ENCODE data around the gene ERVH48-1. TPM values are rescaled to one million over a fixed set of nuclear protein-coding genes. Genes with fewer than 3 reads are reported as not detected.

The ERVH48-1 gene
- total RNA-seq, 1 experiment from 2014 or later, result not detected

DNA sequence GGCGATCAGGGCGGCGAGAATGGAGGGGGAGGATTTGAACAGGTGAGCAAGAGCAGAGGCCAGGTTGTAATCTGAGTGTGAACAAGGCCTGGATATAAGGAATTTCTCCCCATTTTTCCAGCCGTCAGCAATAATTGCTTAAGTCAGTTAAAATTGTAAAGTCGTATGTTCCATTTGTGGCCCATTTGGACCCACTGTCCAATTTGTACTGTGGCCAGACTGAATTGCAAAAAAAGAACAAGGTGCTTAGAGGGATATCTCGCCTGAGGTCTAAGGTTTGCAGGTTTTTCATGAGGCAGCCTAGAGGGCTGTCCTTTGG is 1.0 kb downstream of the ERVH48-1 start:
- H3K27me3 ChIP-seq (ENCODE audit: low read length), result no peaks in the 10 kb centered on the region
- intact Hi-C loops (cut with micrococcal nuclease), result loop anchor here (10.0 kb wide), 1 partner anchor 50 kb away; the partner anchor contains the start of gene PKNOX1
- no peaks in the 10 kb centered on the region for H3K9me2 ChIP-seq (replicated peaks; ENCODE audit: low read length)
- TF ChIP-seq CTCF (conservative IDR thresholded peaks at IDR 0.05; ENCODE audit: low read depth, low read length), result no peak
- no peak for TF ChIP-seq EZH2phosphoT487 (IDR thresholded peaks at IDR 0.05; ENCODE audit: borderline replicate concordance, low read length)
- TF ChIP-seq EZH2 (IDR thresholded peaks at IDR 0.05; ENCODE audit: low read length, unreplicated experiment), result no peak
- H3K4me1 ChIP-seq (ENCODE audit: insufficient read depth, low read length), result peaks cover 8% of the 10 kb centered on the region
- ATAC-seq (no peak), DNase-seq (no peak)
- H3K9ac ChIP-seq (ENCODE audit: low read length), result peak overlapping the region; percentile 47
- CTCF ChIA-PET, result no interaction called here
- H3K4me3 ChIP-seq (ENCODE audit: low read length), result no peak overlapping the region
- peak overlapping the region; percentile 67 for H2AFZ ChIP-seq (ENCODE audit: low read length)
- POLR2A ChIA-PET (ENCODE audit: unreplicated experiment), result no interaction called here
- TSS peak; percentile 39 for BruUV-seq (replicated peaks)
- H3K9me3 ChIP-seq (ENCODE audit: low read length), result no peaks in the 10 kb centered on the region
- no peaks in the 10 kb centered on the region for H4K20me1 ChIP-seq (ENCODE audit: low read length)
- H3K79me2 ChIP-seq (ENCODE audit: low read length), result no peaks in the 10 kb centered on the region
- H3K36me3 ChIP-seq (ENCODE audit: low read depth, low read length), result no peaks in the 10 kb centered on the region
- H3K27ac ChIP-seq (ENCODE audit: low read length), result no peak overlapping the region
- no peaks in the 10 kb centered on the region for H3F3A ChIP-seq (ENCODE audit: low read length, unreplicated experiment)
- H3K4me2 ChIP-seq (ENCODE audit: low read length), result peak overlapping the region; percentile 38

DNA sequence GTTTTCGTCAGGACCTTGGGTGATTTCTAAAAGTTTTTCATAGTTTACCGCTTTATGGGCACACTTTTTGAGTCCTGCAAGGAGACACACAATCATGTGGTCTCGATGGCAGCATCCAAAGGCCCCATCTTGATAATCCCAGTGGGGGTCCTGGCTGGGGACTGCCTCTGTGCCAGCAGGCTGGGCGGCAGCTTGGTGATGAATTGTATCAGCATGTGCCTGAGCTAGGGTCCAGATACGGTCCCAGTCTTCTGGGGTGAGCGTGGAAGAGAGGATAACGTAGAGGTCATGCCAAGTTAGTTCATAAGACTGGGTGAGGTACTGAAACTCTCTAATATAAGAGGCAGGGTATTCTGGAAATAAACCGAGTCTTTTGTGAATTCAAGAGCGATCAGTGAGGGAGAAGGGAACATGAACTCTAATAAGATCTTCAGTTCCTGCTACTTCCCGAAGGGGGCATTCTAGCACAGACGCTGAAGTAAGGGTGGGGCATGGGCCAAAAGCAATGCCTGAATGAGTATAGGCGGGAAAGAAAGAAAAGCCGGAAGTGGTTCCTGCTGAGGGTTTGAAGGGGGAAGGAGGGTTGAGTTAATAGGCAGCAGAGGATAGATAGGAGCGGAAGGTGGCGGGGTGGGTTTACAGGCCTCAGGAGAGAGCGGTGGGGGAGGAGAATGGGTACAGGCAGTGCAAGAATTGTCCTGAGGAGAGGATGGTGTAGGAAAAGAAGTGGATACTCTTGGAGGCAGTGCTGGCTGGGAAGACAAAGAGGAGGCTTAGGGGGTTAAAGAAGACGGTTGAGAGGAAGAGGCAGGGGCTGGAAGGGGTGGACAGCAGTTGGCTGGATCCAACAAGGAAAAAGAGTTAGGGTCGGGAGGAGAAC is 1.6 kb downstream of the ERVH48-1 start:
- Histone ChIP-seq H2AFZ (ENCODE audit: low read length) (peak overlapping the region; percentile 80), H3K4me1 (ENCODE audit: insufficient read depth, low read length) (peaks cover 8% of the 10 kb centered on the region), H3K79me2 (ENCODE audit: low read length) (no peaks in the 10 kb centered on the region), H4K20me1 (ENCODE audit: low read length) (no peaks in the 10 kb centered on the region), H3K9me2 (replicated peaks; ENCODE audit: low read length) (no peaks in the 10 kb centered on the region), H3F3A (ENCODE audit: low read length, unreplicated experiment) (no peaks in the 10 kb centered on the region), H3K27me3 (ENCODE audit: low read length) (no peaks in the 10 kb centered on the region), H3K27ac (ENCODE audit: low read length) (no peak overlapping the region), H3K9ac (ENCODE audit: low read length) (peak overlapping the region; percentile 47), H3K4me2 (ENCODE audit: low read length) (peak overlapping the region; percentile 38), H3K9me3 (ENCODE audit: low read length) (no peaks in the 10 kb centered on the region), H3K36me3 (ENCODE audit: low read depth, low read length) (no peaks in the 10 kb centered on the region), H3K4me3 (ENCODE audit: low read length) (no peak overlapping the region)
- CTCF ChIA-PET, result no interaction called here
- intact Hi-C loops (cut with micrococcal nuclease), result loop anchor here (1.0 to 10.0 kb wide), 2 partner anchors 30 to 51 kb away; partner anchors contain the start of genes NDUFV3 and PKNOX1
- POLR2A ChIA-PET (ENCODE audit: unreplicated experiment), result no interaction called here
- TF ChIP-seq CTCF (conservative IDR thresholded peaks at IDR 0.05; ENCODE audit: low read depth, low read length) (peak; percentile 88), EZH2phosphoT487 (IDR thresholded peaks at IDR 0.05; ENCODE audit: borderline replicate concordance, low read length) (no peak)
- BruUV-seq (replicated peaks), result no TSS peak
- ATAC-seq (peak; percentile 95), DNase-seq (peak; percentile 96)

GRCh38 chr21:42922918-42923317 is 2.5 kb downstream of the ERVH48-1 start:
- no peaks in the 10 kb centered on the region for H3K27me3 ChIP-seq (ENCODE audit: low read length)
- BruUV-seq (replicated peaks), result no TSS peak
- 0 out of 2 replicates have a peak overlapping the region, but pooled peaks have one; percentile 80 for H2AFZ ChIP-seq (ENCODE audit: low read length)
- intact Hi-C loops (cut with micrococcal nuclease), result loop anchor here (1.0 to 10.0 kb wide), 2 partner anchors 30 to 52 kb away; partner anchors contain the start of genes NDUFV3 and PKNOX1
- H3K36me3 ChIP-seq (ENCODE audit: low read depth, low read length), result no peaks in the 10 kb centered on the region
- H3F3A ChIP-seq (ENCODE audit: low read length, unreplicated experiment), result no peaks in the 10 kb centered on the region
- H3K27ac ChIP-seq (ENCODE audit: low read length), result no peak overlapping the region
- no peaks in the 10 kb centered on the region for H3K79me2 ChIP-seq (ENCODE audit: low read length)
- no peak overlapping the region for H3K9ac ChIP-seq (ENCODE audit: low read length)
- no peak for ATAC-seq
- H3K9me3 ChIP-seq (ENCODE audit: low read length), result no peaks in the 10 kb centered on the region
- no peak overlapping the region for H3K4me2 ChIP-seq (ENCODE audit: low read length)
- CTCF ChIA-PET, result no interaction called here
- peaks cover 8% of the 10 kb centered on the region for H3K4me1 ChIP-seq (ENCODE audit: insufficient read depth, low read length)
- no peak overlapping the region for H3K4me3 ChIP-seq (ENCODE audit: low read length)
- no peak for TF ChIP-seq EZH2phosphoT487 (IDR thresholded peaks at IDR 0.05; ENCODE audit: borderline replicate concordance, low read length)
- TF ChIP-seq EZH2 (IDR thresholded peaks at IDR 0.05; ENCODE audit: low read length, unreplicated experiment), result no peak
- no peak for TF ChIP-seq CTCF (conservative IDR thresholded peaks at IDR 0.05; ENCODE audit: low read depth, low read length)
- H4K20me1 ChIP-seq (ENCODE audit: low read length), result no peaks in the 10 kb centered on the region
- DNase-seq, result no peak
- POLR2A ChIA-PET (ENCODE audit: unreplicated experiment), result no interaction called here
- H3K9me2 ChIP-seq (replicated peaks; ENCODE audit: low read length), result no peaks in the 10 kb centered on the region
